Psoas muscle (tissue), 8 donors: ENCODE data around the gene HS3ST2. TPM values are rescaled to one million over a fixed set of nuclear protein-coding genes. Genes with fewer than 3 reads are reported as not detected.
"Not testable (repeated sequence)": the region's sequence is repeated elsewhere in the genome, so short reads cannot be mapped to it uniquely, and the experiment has no call there.

Experiments
- ATAC-seq, 4 donors: fragments of 200-7000 bp; cut with Tn5 transposase; one replicate each; pipeline ENCODE4 v1.9.1; 2020; ENCODE audit warnings: moderate library complexity in 3 of 4, mild to moderate bottlenecking in 2 of 4
- DNase-seq, 2 donors: peaks; one replicate each; pipeline ENCODE4 v3.0.0-alpha.2; 2020
- H3K27ac ChIP-seq: fragments of 200-600 bp; one replicate; pipeline ENCODE4 v1.8.0; 2022
- H3K27me3 ChIP-seq, 3 donors: fragments of 200-600 bp in 1 of 3; one replicate each; pipeline versions ENCODE4 v1.6.1 to v1.8.0; 2013 to 2022; ENCODE audit warnings: low read length in 2 of 3, mild to moderate bottlenecking in 2 of 3, moderate library complexity in 1 of 3; ENCODE audit not compliant: insufficient read depth in 3 of 3
- H3K36me3 ChIP-seq, 2 donors: fragments of 200-600 bp in 1 of 2; one replicate each; pipeline versions ENCODE4 v1.6.1 to v1.8.0; 2013 to 2022; ENCODE audit warnings: low read depth in 1 of 2, mild to moderate bottlenecking in 1 of 2, moderate library complexity in 1 of 2; ENCODE audit not compliant: insufficient read depth in 1 of 2
- H3K4me1 ChIP-seq: fragments of 200-600 bp; one replicate; pipeline ENCODE4 v1.8.0; 2022
- H3K4me3 ChIP-seq: fragments of 200-600 bp; one replicate; pipeline ENCODE4 v1.8.0; 2022; ENCODE audit warnings: mild to moderate bottlenecking
- H3K9me3 ChIP-seq: fragments of 200-600 bp; one replicate; pipeline ENCODE4 v1.8.0; 2022
- CTCF ChIP-seq: fragments of 200-600 bp; IDR thresholded peaks from one replicate; pipeline ENCODE4 v1.8.0; 2022; ENCODE audit warnings: antibody characterized with exemption
- WGBS, 3 donors: extraction: QIAGEN DNeasy Blood & Tissue Kit; methylation state at CpG; one replicate each; pipeline versions ENCODE4 v1.1.6 to v1.1.7; 2013; 5-methylcytosine and 5-hydroxymethylcytosine counted together
- intact Hi-C, 2 donors: fragments of 100-400 bp; cut with DNase I; formaldehyde crosslinking; loops; one replicate each; pipeline versions ENCODE4 v1.11.0 to v1.14.2; 2022
- polyA plus RNA-seq, 3 donors: library from polyadenylated mRNA; stranded (reverse); fragments of 200-250 nt; gene quantifications; one replicate each; pipeline ENCODE4 v1.2.3, GENCODE V29; 2013
- total RNA-seq, 4 donors: library from RNA; stranded (reverse); fragmentation: NEBNext Ultra II Directional in 2 of 4; extraction: Animal tissue kit (Norgen Biotek cat#: 25700) in 2 of 4; gene quantifications; one replicate each; pipeline versions ENCODE4 v1.2.1 to v1.2.4, GENCODE V29; 2021 to 2023
- donor health status: healthy with polysubstance abuse.
- donor health status: DM: no; HTN: no; CAD: no; lungs with moderate emphysema.
- donor health status: Bipolar disorder and iron deficiency.
- donor health status: healthy.
- donor health status: DM: yes; HTN: yes; CAD: no.
- donor health status: DM: no; HTN: no; CAD: no.
- donor health status: DM: no; HTN: no; CAD: no.
- donor health status: DM: yes; HTN: yes; CAD: no.

Gene HS3ST2
- total and polyA plus RNA-seq, 7 donors: 0.05 to 1.6 (median 0.42) TPM; not detected in 1

- intact Hi-C loops: no loop called here
- 76 to 79% (median 78%) methylated on average over 2 of the region's 2 CpGs for WGBS, 3 donors
Observed at GRCh38 chr16:22934786-22935185, 120.8 kb downstream of the HS3ST2 start.

GRCh38 chr16:22937169-22937568 is 123.2 kb downstream of the HS3ST2 start:
- no peak for DNase-seq
- TF ChIP-seq CTCF: no peak
- Histone ChIP-seq H3K9me3 (no peaks in the 10 kb centered on the region), H3K4me3 (no peak overlapping the region), H3K27me3 (peaks cover 0 to 6% (median 0%) of the 10 kb centered on the region in 3 donors), H3K4me1 (no peaks in the 10 kb centered on the region), H3K36me3 (no peaks in the 10 kb centered on the region), H3K27ac (no peak overlapping the region)
- 73 to 80% (median 74%) methylated on average over 5 to 6 of the region's 6 CpGs for WGBS, 3 donors
- no peak for ATAC-seq
- intact Hi-C loops: no loop called here

More at GRCh38 chr16:22934786-22935185, 120.8 kb downstream of the HS3ST2 start:
- no peak overlapping the region for H3K27ac ChIP-seq
- peaks cover 0 to 7% (median 0%) of the 10 kb centered on the region in 3 donors for H3K27me3 ChIP-seq
- H3K36me3 ChIP-seq: no peaks in the 10 kb centered on the region
- TF ChIP-seq CTCF: no peak
- H3K9me3 ChIP-seq: no peaks in the 10 kb centered on the region
- H3K4me1 ChIP-seq: no peaks in the 10 kb centered on the region
- no peak for DNase-seq
- no peak overlapping the region for H3K4me3 ChIP-seq
- no peak for ATAC-seq

GRCh38 chr16:22938647-22939046 is 124.7 kb downstream of the HS3ST2 start:
- 68 to 91% (median 89%) methylated on average over 1 of the region's 1 CpG for WGBS, 3 donors

DNA sequence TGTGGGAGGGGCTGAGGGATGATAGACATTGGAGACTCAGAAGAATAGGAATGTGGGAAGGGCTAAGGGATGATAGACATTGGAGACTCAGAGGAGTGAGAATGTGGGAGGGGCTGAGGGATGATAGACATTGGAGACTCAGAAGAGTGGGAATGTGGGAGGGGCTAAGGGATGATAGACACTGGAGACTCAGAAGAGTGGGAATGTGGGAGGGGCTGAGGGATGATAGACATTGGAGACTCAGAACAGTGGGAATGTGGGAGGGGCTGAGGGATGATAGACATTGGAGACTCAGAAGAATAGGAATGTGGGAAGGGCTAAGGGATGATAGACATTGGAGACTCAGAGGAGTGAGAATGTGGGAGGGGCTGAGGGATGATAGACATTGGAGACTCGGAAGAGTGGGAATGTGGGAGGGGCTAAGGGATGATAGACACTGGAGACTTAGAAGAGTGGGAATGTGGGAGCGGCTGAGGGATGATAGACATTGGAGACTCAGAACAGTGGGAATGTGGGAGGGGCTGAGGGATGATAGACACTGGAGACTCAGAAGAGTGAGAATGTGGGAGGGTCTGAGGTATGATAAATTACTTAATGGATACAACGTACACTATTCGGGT is 125.9 kb downstream of the HS3ST2 start:
- intact Hi-C loops, ATAC-seq, H3K27me3 ChIP-seq, H3K27ac ChIP-seq, H3K4me1 ChIP-seq, H3K36me3 ChIP-seq, DNase-seq, H3K4me3 ChIP-seq, H3K9me3 ChIP-seq: not testable (repeated sequence)
- WGBS, 3 donors: 66 to 70% (median 66%) methylated on average over 4 of the region's 4 CpGs

More at GRCh38 chr16:22938647-22939046, 124.7 kb downstream of the HS3ST2 start:
- no peak for ATAC-seq
- Histone ChIP-seq H3K4me1 (no peaks in the 10 kb centered on the region), H3K27ac (no peak overlapping the region), H3K4me3 (no peak overlapping the region), H3K9me3 (no peaks in the 10 kb centered on the region), H3K27me3 (peaks cover 0 to 6% (median 0%) of the 10 kb centered on the region in 3 donors), H3K36me3 (no peaks in the 10 kb centered on the region)
- intact Hi-C loops: no loop called here
- TF ChIP-seq CTCF: no peak
- DNase-seq: no peak

- WGBS, 3 donors: 87 to 90% (median 89%) methylated on average over 2 of the region's 2 CpGs
- H3K36me3 ChIP-seq: no peaks in the 10 kb centered on the region
Observed at GRCh38 chr16:22941970-22942501, 128.1 kb downstream of the HS3ST2 start.

More at GRCh38 chr16:22941970-22942501, 128.1 kb downstream of the HS3ST2 start:
- intact Hi-C loops: no loop called here
- no peak for TF ChIP-seq CTCF
- Histone ChIP-seq H3K4me1 (no peaks in the 10 kb centered on the region), H3K27ac (no peak overlapping the region), H3K9me3 (no peaks in the 10 kb centered on the region), H3K4me3 (no peak overlapping the region), H3K27me3 (peaks cover 0 to 3% (median 0%) of the 10 kb centered on the region in 3 donors)
- DNase-seq: no peak
- no peak for ATAC-seq
